GM19193 (cell line): ENCODE results near the gene CPNE9.

Experiments
- POLR2A ChIP-seq: IDR thresholded peaks from 4 replicates; pipeline ENCODE4 v1.6.1; 2011; ENCODE audit not compliant: insufficient read depth, insufficient read length; ENCODE audit errors: extremely low read depth

CPNE9 gene

DNA sequence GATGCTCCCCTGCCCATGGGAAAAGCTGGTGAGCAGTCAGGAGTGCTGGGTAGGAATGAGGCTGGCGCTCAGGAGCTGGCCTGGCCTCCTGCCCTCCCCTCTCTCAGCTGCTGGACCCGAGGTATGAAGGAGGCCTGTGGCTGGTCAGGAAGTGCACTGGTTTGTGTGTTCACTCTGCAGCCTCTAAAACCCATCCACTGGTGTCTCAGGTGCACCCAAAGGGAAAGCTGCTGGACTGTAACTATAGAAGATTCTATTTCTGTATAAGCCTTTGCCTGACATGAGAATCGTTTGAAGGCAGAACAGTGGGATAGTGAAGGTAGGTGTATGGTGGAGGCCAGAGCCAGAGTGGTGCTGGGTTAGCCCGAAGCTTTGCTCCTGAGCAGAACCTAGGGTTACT is 5.7 kb upstream of the CPNE9 start:
- no peak for TF ChIP-seq POLR2A

DNA sequence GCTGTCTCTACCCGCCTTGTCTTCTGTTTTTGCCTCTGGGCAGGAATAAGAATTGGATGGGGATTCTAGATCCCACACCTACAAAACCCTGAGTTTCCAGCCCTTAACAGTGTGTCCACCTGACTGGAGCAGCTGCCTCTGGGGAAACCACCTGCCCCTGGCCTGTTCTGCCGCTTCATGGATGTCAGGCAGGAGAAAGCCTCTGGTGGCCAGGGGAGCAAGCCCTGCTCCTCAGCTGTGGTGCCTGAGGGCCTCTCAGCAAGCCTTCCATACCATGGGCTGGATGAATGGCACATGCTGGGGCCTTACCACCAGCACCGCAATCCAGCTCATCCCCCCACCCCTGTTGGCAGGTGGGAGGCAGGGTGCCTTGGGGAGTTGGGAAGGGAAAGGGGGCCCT is 5.3 kb upstream of the CPNE9 start:
- TF ChIP-seq POLR2A = no peak

DNA sequence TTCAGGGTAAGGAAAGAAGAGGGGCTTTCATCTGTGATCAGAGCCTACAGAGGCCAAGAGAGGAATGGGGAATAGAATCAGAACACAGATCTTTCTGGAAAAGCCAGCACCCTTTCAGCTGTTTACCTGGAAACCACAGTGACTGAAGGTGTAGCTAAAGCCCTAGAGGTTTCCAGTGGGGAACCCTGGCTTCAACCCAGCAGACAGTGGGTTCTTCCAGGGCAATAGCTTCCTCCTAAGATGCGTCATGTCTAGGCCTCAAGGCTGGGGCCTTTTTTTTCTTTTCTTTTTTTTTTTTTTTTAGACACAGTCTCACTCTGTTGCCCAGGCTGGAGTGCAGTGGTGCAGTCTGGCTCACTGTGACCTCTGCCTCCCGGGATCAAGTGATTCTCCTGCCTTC is 3.1 kb upstream of the CPNE9 start:
- TF ChIP-seq POLR2A = no peak

DNA sequence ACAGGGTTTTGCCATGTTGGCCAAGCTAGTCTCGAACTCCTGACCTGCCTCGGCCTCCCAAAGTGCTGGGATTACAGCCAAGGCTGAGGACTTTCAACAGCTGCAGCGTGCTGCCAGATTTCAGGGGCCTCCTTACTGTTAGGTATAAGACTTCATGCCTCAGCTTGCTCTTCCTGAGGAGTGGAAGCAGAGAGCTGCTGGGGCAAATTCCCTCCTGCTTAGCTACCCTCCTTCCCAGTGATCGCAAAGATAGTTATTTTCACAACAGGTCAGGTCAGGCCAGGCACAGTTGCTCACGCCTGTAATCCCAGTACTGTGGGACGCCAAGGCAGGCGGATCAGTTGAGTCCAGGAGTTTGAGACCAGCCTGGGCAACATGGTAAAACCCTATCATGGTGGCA is 2.6 kb upstream of the CPNE9 start:
- no peak for TF ChIP-seq POLR2A

DNA sequence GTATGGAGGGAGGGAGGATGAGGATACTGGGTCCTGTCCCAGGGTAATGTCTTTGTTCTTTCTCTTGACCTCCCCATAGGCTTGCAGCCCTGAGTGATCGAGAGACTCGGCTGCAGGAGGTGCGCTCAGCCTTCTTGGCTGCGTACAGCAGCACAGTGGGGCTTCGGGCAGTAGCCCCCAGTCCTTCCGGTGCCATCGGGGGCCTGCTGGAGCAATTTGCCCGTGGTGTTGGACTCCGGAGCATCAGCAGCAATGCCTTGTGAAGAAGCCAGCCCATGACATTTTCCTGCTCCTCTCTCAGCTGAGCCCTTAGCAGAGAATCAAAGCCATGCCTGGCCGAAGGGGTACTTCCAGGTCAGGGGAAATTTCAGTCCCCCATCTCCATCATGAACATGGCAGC is 1.9 kb upstream of the CPNE9 start:
- no peak for TF ChIP-seq POLR2A

DNA sequence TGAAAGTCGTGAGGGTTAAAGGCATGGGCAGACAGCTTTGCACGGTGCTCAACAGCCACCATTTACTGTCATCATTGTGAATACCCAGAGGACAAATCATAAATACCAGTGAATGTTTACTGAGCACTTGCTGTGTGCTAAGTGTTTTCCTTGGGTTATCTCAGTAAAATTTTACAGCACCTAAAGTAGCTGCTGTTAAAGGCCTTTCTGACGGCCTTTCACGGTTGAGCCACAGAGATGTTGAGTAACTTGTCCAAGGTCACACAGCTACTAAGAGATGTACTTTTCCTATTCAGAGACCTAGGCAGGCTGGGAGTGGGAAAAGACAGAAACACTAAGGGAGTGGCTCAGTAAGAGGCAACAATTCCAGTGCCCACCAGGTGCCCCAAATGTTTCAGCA is 393 bp upstream of the CPNE9 start:
- no peak for TF ChIP-seq POLR2A

DNA sequence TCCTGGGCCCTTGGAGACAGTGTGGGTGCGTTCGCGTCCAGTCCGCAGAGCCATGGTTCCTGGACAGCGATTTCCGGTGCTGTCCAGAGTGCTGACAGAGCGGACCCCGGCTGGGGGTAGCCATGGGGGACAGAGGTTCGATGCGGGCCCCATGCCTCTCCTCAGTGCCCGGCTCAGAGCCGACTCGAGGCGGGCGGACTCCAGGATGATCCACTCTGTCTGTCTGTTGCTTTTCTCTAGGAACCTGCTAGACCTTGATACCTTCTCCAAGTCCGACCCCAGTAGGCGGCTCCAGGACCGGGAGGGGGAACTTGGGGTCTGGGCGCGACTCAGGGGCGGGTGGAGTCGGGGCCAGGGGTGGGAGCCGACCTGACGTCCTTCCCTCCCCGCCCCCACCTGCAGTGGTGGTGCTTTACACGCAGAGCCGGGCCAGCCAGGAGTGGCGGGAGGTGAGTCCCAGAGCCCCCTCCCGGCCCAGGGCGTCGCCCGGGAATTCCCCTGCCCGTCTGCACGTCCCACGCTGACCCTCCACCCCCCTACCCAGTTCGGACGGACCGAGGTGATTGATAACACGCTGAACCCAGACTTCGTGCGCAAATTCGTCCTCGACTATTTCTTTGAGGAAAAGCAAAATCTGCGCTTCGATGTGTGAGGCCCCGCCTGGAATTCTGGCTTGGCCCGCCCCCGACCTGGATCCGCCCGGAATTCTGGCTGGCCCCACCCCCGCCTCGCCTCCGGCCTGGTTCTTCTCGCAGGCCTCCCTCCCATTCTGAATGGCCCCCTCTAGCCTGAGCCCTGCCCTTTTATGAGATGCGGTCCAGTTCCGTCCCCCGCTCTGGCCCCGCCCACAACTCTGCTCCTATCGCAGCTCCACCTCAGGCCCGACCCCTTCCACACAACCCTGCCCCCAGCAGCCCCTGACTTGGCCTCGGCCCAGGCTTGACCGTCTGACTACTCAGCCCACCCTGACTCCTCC is 1.0 kb downstream of the CPNE9 start:
- TF ChIP-seq POLR2A = no peak

DNA sequence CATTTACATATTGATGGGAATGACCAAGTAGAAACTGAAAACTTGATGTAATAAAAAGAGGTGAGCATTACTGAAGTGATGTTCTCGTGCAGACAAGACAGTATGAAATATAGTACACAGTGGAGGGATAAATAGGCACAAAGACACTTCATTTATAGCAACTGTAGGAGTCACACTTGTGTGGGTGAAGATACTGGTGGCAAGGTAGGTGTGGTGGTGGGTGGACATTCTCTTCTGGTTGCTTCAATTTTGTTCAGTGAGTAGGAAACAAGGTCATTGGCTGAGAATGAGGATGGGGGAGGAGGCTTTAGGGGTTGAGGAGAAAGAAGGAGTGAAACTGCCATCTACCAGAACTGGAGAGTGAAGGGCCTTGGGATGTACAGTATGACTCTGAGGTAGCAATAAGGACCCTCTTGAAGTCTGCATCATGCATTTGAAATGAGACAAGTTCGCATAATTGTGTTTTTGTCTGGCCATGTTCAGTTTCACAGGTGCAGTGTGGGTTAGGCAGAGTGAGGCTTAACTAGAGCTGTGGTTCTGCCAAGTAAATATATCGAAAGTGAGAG is 6.6 kb downstream of the CPNE9 start:
- no peak for TF ChIP-seq POLR2A

DNA sequence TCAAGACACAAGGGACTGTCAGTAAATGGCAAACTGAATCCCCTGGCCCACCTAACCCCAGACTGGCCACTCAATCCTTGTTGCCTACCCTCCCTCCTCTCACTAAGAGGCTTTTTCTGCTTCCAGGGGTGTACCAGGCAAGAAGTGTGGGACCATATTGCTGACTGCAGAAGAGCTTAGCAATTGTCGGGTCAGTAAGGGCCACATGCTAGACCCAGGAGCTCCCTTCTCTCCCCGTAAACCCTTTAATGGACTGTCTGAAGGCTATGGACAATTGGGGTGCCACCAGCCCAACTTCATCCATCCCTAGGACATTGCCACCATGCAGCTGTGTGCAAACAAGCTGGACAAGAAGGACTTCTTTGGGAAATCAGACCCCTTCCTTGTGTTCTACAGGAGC is 8.8 kb downstream of the CPNE9 start:
- no peak for TF ChIP-seq POLR2A

DNA sequence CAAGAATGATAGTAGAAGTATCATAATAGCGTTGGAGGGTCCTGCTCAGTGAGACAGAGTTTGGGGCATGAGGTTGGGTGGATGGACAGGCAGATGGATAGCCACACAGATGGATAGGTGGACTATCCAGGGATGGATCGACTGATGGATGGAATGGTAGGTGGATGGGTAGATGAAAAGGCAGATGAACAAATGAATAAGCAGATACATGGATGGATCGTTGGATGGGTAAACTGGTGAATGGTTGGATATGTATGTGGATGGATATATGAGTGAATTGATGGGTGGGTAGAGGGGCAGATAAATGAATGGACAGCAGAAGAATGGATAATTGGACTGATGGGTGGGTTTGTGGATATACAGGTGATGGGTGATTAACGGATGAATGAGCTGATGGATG is 9.5 kb downstream of the CPNE9 start:
- TF ChIP-seq POLR2A = no peak

DNA sequence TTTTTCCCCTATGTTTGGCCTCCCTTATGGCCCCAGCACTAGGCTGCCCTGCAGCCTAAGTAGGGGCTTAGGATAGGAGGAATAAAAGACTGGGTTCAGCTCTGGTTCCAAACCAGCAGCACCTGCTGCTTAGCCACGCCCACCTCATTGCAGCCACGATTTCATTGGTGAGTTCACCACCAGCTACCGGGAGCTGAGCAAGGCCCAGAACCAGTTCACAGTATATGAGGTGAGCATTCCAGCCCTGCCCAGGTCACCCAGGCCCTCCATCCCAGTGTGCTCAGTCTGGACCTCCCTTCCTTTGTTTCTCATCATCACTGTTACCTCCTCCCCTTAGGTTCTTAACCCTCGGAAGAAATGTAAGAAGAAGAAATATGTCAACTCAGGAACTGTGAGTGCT is 11.5 kb downstream of the CPNE9 start:
- no peak for TF ChIP-seq POLR2A

DNA sequence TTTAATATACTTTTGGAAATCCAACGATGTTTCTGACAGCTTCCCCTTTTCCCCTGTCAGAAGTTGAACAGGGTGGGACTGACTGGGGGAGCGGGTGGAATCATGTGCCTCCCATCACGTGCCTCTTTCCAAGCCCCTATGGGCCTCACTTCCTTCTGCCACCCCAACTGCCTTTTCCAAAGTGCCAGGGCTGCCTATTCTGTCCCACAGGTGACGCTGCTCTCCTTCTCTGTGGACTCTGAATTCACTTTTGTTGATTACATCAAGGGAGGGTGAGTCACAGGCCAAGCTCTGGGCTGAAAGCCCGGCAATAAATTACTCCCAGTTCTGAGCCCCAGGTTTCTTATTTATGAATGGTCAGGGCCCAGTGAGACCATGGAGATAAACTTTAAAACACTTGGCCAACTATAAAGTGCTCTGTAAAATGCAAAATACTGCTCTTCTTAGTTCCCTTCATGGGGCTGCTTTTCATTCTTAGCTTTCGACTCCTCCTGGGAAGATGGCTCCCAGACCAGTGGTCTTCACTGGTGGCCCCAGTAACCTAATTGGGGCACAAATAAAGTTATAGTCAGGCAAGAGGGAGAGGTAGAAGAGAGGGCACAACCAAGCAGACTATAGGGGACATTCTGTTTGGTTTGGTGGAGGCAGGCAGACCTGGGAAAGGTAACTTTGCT is 12.3 kb downstream of the CPNE9 start:
- no peak for TF ChIP-seq POLR2A

DNA sequence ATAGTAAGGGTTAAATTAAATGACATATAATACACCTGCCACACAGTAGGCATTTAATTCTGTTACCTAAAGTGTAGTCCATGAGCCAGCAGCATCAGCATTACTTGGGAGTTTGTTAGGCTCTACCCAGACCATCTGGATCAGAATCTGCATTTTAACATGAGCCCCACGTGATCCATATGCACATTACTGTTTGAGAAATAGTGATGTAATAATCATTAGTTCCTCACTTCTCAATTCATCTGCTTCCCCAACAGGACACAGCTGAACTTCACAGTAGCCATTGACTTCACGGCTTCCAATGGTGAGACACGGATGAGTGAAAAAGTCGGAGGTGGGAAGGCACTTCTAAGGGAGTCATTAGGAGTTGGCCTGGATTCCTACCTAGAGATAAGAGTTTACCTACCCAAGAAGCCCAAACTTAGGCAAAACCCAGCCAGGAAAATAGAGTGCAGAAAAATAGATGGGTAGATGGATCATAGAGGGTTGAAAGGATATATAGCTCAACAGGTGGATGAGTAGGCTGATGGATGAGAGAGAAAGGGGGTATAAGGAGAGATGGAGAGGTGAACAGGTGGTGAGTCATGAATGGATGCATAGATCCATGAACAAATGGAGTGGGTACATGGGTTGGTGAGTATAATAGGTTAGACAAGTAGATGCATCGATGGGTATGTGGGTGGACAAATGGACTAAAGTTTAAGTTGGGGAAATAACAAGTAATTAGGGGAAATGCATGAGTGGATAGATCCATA is 13.3 kb downstream of the CPNE9 start:
- no peak for TF ChIP-seq POLR2A

DNA sequence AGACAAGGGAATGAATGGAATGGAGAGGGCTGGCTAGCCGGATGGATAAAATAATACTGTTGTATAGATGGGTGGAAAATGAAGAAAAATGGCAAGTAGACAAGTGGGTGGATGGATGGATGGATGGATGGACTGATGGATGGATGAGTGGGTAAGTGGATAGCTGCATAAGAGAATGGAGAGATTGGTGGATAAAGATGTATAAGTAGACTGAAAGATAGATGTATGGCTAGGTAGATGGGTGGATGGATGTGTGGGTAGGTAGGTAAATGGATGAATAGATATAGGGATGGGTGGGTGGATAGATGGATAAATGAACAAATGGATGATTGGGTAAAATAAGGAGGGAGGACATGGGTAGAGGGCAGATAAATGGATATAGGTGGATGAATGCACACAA is 13.9 kb downstream of the CPNE9 start:
- no peak for TF ChIP-seq POLR2A

DNA sequence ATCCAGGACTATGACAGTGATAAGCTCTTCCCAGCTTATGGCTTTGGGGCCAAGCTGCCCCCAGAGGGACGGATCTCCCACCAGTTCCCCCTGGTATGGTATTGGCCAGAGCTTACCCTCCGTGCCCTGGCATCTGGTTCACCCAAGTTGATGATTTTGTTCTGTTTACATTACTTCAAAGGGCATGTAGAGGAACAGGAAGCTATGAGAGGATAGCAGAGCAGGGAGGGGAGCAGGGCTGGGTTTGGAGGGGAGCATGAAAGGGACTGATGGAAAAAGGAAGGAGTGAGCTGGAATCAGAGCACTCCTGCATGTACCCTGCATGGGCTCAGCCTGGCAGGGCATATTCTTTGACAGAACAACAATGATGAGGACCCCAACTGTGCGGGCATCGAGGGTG is 14.5 kb downstream of the CPNE9 start:
- TF ChIP-seq POLR2A = no peak
